Measurements from ENCODE around the gene TAF11L13.
"Not testable (repeated sequence)": the region's sequence is repeated elsewhere in the genome, so short reads cannot be mapped to it uniquely, and the experiment has no call there.

TAF11L13 gene

DNA sequence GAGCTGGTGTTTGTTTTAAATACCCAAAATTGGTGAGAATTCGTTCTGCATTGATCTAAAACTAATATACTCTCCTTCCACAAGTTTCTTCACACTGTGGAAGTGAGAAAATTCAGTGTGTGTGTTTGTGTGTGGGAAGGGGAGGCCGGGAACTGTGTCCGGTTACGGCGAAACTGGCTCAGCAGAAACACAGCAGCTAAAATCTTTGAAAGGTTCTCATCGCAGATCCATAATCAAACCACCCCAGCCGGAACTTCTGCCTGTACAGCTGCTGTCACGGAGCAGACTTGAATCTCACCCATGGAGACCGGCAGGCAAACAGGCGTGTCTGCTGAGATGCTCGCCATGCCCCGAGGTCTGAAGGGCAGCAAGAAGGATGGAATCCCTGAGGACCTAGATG is at the start of gene TAF11L13:
TAF11L13 (plus strand) TSS at position 301 of the 400 bp plus-strand sequence.
- DNase-seq: not testable (repeated sequence)

DNA sequence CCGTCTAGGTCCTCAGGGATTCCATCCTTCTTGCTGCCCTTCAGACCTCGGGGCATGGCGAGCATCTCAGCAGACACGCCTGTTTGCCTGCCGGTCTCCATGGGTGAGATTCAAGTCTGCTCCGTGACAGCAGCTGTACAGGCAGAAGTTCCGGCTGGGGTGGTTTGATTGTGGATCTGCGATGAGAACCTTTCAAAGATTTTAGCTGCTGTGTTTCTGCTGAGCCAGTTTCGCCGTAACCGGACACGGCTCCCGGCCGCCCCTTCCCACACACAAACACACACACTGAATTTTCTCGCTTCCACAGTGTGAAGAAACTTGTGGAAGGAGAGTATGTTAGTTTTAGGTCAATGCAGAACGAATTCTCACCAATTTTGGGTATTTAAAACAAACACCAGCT is 46.2 kb upstream of the TAF11L13 start, which contains the start of gene TAF11L7:
TAF11L7 (minus strand) TSS at position 101 of the 400 bp plus-strand sequence.
- DNase-seq: not testable (repeated sequence)

DNA sequence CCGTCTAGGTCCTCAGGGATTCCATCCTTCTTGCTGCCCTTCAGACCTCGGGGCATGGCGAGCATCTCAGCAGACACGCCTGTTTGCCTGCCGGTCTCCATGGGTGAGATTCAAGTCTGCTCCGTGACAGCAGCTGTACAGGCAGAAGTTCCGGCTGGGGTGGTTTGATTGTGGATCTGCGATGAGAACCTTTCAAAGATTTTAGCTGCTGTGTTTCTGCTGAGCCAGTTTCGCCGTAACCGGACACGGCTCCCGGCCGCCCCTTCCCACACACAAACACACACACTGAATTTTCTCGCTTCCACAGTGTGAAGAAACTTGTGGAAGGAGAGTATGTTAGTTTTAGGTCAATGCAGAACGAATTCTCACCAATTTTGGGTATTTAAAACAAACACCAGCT is 41.0 kb upstream of the TAF11L13 start, which contains the start of gene TAF11L8:
TAF11L8 (minus strand) TSS at position 101 of the 400 bp plus-strand sequence.
- DNase-seq: not testable (repeated sequence)

DNA sequence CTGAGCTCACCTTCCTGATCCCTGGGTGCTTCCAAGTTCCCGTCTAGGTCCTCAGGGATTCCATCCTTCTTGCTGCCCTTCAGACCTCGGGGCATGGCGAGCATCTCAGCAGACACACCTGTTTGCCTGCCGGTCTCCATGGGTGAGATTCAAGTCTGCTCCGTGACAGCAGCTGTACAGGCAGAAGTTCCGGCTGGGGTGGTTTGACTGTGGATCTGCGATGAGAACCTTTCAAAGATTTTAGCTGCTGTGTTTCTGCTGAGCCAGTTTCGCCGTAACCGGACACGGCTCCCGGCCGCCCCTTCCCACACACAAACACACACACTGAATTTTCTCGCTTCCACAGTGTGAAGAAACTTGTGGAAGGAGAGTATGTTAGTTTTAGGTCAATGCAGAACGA is 37.6 kb upstream of the TAF11L13 start, which contains the start of gene TAF11L9:
TAF11L9 (minus strand) TSS at position 140 of the 400 bp plus-strand sequence.
- DNase-seq: not testable (repeated sequence)

DNA sequence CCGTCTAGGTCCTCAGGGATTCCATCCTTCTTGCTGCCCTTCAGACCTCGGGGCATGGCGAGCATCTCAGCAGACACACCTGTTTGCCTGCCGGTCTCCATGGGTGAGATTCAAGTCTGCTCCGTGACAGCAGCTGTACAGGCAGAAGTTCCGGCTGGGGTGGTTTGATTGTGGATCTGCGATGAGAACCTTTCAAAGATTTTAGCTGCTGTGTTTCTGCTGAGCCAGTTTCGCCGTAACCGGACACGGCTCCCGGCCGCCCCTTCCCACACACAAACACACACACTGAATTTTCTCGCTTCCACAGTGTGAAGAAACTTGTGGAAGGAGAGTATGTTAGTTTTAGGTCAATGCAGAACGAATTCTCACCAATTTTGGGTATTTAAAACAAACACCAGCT is 34.2 kb upstream of the TAF11L13 start, which contains the start of gene TAF11L10:
TAF11L10 (minus strand) TSS at position 101 of the 400 bp plus-strand sequence.
- not testable (repeated sequence) for DNase-seq

DNA sequence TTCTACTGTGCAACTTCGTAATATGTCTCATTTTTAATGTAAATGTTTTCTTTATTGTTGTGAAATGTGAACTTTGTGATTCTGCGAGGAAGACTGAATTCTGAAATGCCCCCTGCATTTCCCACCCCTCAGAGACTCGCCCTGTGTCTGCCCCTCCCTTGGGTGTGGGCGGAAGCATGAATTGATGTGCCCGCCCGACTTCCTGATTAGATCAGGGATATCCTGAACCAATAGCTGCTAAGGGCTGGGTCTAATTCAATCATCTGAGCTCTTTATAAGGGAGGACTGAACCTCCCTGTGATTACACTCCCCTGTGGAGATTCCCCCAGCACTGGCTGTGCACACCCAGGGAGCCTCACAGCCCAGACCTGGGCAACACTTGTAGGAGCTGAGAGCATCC is 28.0 kb upstream of the TAF11L13 start, which contains the start of gene TAF11L11:
TAF11L11 (plus strand) TSS at position 304 of the 400 bp plus-strand sequence.
- not testable (repeated sequence) for DNase-seq

DNA sequence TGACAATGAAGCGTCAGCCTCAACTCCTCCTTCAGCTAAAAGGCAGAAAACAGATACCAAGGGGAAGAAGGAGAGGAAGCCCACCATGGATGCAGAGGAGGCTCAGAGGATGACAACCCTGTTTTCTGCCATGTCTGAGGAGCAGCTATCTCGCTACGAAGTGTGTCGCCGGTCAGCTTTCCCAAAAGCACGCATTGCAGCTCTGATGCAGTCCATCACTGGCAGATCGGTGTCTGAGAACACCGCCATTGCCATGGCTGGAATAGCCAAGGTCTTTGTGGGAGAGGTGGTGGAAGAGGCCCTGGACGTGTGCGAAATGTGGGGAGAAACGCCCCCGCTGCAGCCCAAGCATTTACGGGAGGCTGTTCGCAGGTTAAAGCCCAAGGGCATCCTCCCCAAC is 26.9 kb upstream of the TAF11L13 start:
- DNase-seq: no peak

DNA sequence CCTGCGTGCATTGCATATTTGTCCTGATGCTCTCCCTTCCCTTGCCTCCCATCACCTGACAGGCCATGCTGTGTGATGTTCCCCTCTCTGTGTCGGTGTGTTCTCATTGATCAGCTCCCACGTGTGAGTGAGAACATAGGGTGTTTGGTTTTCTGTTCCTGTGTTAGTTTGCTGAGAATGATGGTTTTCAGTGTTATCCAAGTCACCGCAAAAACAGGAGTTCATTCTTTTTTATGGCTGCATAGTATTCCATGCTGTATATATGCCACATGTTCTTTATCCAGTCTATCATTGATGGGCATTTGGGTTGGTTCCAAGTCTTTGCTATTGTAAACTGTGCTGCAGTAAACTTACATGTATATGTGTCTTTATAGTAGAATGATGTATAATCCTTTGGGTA is 24.4 kb upstream of the TAF11L13 start:
- DNase-seq: not testable (repeated sequence)

DNA sequence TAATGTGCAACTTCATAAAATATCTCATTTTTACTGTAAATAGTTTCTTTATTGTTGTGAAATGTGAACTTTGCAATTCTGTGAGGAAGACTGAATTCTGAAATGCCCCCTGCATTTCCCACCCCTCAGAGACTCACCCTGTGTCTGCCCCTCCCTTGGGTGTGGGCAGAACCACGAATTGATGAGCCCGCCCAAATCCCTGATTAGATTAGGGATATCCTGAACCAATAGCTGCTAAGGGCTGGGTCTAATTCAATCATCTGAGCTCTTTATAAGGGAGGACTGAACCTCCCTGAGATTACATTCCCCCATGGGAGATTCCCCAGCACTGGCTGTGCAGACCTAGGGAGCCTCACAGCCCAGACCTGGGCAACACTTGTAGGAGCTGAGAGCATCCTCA is 21.8 kb upstream of the TAF11L13 start, which contains the start of gene TAF11L12:
TAF11L12 (plus strand) TSS at position 301 of the 400 bp plus-strand sequence.
- not testable (repeated sequence) for DNase-seq

DNA sequence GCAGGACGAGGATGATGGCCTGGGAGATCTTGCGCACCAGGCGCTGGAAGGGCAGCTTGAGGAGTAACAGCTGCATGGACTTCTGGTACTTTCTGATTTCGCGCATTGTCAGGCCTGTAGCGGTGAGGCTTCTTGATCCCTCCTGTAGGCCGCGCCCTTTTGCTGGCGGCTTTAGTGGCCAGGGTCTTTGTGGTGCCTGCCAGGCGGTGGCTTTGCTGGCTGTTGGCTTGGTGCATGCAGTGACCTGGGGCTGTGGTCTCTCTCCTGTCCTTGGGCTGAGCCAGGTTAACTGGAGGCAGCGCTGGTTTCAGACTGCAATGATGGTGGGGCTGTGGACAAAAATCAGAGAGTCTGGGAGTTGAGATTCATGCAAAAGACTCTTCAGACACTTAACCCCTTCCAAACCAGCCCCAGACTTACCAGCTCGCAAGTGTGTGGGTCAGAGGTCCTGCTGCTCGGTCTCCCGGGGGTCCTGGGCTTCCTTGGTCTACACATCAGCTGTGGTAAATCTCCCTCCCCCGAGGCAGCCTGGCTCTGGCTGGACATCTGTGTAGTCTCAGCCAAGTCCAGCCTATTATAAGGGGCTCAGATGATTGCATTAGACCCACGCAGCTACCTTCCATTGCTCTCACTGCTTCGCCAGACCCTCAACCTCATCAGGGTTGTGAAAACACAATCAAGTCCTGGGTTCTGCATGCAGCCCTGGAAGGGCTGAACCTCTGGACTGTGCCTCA is 16.8 kb upstream of the TAF11L13 start:
- no peak for DNase-seq

DNA sequence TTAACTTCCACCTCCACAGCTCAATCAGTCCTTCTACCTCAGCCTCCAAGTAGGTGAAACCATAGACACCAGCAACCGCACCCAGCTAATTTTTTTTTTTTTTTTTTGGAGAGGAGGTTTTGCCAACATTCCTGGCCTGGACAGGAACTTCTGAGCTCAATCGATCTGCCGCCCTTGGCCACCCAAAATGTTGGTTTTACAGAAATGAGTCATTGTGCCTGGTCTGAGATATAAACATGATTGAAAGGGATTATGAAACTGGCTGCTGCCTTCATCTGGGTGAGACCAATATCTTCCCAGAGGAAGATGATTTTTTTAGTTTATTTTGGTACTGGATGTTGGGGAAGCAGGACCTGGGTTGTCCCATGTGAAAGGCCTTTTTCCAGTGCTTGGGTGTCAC is 12.5 kb upstream of the TAF11L13 start:
- no peak for DNase-seq

DNA sequence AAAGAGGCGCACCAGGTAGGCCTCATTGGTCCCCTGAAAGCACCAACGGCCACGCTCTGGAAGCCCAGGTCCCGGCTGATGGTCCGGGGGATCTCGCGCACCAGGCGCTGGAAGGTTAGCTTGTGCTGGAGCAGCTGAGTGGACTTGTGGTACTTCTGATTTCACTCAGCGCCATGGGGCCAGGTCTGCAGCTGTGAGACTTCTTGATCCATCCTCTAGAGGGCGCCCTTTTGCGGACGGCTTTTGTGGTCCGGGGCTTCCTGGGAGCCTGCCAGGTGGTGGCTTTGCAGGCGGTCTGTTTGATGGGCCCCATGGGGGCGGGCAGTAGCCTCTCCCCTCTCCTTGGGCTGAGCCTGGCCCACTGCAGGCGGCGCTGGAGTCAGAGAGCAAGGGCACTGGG is 11.3 kb upstream of the TAF11L13 start:
- DNase-seq: no peak

DNA sequence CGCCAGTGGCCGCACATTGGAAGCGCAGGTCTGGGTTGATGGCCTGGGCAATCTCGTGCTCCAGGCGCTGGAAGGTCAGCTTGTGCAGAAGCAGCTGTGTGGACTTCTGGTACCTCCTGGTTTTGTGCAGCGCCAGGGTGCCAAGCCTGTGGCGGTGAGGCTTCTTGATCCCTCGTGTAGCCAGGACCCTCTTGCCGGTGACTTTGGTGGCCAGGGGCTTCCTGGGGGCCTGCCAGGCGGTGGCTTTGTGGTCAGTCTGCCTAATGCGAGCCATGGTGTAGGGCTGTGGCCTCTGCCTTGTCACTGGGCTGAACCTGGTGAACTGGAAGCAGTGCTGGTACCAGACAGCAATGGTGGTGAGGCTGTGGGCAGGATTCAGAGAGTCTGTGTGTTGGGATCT is 6.2 kb upstream of the TAF11L13 start:
- no peak for DNase-seq

DNA sequence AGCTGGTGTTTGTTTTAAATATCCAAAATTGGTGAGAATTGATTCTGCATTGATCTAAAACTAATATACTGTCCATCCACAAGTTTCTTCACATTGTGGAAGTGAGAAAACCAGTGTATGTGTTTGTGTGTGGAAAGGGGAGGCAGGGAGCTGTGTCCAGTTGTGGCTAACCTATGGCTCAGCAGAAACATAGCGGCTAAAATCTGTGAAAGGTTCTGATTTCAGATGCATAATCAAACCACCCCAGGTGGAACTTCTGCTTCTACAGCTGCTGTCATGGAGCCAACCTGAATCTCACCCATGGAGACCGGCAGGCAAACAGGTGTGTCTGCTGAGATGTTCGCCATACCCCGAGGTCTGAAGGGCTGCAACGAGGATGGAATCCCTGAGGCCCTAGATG is 2.3 kb downstream of the TAF11L13 start, which contains the start of gene TAF11L14:
TAF11L14 (plus strand) TSS at position 301 of the 400 bp plus-strand sequence.
- DNase-seq: no peak

DNA sequence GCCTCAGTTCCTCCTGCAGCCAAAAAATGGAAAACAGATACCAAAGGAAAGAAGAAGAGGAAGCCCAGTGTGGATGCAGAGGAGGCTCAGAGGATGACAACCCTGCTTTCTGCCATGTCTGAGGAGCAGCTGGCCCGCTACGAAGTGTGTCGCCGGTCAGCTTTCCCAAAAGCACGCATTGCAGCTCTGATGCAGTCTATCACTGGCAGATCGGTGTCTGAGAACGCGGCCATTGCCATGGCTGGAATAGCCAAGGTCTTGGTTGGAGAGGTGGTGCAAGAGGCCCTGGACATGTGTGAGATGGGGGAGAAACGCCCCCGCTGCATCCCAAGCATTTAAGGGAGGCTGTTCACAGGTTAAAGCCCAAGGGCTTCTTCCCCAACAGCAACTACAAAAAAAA is 17.3 kb downstream of the TAF11L13 start:
- DNase-seq: not testable (repeated sequence)

DNA sequence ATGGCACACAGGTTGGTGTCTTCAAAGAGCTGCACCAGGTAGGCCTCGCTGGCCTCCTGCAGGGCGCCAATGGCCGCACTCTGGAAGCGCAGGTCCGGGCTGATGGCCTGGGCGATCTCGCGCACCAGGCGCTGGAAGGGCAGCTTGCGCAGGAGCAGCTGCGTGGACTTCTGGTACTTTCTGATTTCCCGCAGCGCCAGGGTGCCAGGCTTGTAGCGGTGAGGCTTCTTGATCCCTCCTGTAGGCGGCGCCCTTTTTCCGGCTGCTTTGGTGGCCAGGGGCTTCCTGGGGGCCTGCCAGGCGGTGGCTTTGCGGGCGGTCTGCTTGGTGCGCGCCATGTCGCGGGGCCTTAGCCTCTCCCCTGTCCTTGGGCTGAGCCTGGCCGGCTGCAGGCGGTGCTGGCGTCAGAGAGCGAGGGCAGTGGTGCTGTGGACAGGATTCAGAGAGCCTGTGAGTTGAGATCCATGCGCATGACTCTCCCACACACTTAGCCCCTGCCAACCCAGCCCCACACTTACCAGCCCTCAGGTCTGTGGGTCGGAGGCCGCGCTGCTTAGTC is 23.4 kb downstream of the TAF11L13 start:
- not testable (repeated sequence) for DNase-seq

DNA sequence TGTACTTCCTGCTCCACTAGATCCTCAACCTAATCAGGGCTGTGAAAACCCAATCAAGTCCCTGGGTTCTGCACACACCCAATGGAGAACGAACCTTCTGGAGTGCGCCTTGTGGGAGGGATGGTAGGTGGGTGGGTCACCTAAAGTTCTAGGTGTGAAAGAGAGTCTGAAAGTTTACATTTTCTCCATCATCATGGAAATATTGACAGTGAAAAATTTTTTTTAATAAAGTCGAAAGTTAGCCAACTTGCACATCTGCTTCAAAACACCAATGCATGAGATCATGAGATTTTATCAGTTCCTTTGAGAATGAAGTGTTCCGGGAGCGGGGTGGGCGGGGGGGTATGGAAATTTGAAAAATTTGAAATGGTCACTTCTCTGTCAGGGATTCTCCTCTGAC is 24.0 kb downstream of the TAF11L13 start:
- DNase-seq: no peak

DNA sequence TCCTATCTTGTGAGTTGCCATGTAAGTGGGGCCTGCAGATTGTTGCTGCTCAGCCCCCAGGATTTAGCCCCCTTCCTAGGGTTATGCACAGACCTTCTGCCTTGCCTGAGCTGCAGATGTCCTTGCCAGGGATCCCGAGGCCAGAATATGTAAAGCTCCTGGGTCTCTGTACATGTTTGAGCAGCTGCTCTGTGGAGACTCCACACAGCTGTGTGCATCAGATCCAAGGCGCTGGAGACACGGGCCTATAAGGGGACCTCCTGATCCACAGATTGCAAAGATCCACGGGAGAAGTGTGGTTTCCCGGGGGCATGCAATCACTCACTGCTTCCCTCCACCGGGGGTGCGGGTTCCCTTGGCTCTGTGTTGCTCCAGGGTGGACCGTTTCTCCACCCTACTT is 31.3 kb downstream of the TAF11L13 start:
- DNase-seq: no peak

DNA sequence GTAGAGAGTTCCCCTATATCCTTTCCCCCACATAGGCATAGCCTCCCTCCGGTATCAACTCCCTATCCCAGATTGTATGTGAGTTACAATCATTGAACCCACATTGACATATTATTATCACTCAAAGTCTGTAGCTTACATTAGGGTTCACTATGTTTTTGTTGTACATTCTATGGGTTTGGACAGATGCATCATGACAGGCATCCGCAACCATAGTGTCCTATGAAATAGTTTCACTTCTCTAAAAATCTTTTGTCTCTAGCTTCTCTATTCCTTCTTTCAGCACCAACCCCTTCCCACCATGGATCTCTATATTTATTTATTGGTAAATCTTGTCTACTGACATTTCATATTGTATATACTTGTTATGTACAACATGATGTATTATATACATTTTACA is 33.9 kb downstream of the TAF11L13 start:
- DNase-seq: no peak

DNA sequence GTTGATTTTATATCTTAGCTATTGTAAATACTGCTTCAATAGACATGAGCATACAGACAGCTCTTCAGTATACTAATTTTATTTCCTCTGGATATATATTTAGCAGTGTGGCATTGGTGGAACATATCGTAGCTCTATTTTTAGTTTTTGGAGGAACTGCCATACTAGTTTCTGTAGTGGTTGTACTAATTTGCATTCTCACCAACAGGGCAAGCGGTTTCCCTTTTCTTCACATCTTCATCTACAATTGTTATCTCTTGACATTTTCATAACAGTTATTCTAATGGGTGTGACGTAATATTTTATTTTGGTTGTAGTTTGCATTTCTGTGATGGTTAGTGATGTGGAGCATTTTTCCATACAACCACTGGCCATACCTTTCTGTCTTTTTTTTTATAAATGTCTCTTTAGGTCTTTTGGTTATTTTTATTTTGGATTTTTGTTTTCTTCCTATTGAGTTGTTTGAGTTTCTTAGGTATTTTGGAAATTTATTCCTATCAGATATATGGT is 34.9 kb downstream of the TAF11L13 start:
- no peak for DNase-seq

DNA sequence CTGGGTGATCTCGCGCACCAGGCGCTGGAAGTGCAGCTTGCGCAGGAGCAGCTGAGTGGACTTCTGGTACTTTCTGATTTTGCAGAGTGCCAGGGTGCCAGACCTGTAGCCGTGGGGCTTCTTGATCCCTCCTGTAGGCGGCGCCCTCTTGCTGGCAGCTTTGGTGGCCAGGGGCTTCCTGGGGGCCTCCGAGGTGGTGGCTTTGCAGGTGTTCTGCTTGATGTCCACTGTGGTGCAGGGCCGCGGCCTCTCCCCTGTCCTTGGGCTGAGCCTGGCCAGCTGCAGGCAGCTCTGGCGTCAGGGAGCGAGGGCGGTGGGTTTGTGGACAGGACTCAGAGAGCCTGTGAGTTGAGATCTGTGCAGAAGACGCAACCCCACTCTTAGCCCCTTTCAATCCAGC is 38.5 kb downstream of the TAF11L13 start:
- DNase-seq: no peak

DNA sequence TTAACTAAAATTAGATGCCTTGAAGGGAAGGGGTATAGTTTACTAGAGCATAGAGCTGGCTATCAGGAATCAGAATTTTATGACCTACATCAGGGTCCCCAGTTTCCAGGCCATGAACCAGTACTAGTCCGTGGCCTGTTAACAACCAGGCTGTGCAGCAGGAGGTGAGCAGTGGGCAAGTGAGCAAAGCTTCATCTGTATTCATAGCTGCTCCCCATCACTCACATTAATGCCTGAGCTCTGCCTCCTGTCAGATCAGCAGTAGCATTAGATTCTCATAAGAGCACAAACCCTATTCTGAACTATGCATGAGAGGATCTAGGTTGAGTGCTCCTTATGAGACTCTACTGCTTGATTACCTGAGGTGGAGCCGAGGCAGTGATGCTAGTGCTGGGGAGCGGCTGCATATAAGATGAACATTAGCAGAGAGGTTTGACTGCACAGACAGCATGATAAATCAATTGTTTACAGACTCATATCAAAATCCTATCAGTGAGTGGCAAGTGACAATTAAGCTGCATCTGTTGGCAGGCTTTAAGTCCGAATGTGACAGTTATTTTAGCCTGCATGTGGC is 47.0 kb downstream of the TAF11L13 start:
- DNase-seq: no peak

DNA sequence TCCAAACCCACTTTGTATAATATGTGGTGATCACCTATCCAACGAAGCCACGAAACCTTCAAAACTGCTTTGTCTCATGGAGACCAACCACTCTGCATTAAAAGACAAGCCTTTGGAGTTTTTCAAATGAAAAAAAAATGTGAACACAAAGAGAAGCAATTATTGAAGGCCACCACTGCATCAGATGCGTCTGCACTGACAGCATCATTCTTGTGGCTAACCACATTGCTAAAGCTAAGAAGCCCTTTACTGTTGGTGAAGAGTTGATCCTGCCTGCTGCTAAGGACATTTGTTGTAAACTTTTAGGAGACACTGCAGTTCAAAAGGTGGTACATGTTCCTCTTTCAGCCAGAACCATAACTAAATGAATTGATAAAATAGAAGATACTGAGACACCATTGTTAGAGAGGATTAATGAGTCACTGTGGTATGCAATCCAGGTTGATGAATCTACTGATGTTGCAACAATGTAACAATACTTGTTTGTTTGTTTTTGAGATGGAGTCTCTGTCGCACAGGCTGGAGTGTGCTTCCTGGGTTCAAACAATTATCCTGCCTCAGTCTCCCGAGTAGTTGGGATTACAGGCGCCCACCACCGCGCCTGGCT is 47.8 kb downstream of the TAF11L13 start:
- DNase-seq: no peak
